Left kidney (tissue), 2 donors: Measurements from ENCODE around the gene TIPIN. TPM values are rescaled to one million over a fixed set of nuclear protein-coding genes. Genes with fewer than 3 reads are reported as not detected.
A peak's percentile ranks its signal among the peaks of the same experiment; 100 is the strongest.
"Not testable (repeated sequence)": the region's sequence is repeated elsewhere in the genome, so short reads cannot be mapped to it uniquely, and the experiment has no call there.

ENCODE experiments used
- DNase-seq: peaks from one replicate; pipeline ENCODE4 v3.0.0-alpha.2; 2013
- polyA plus RNA-seq: library from polyadenylated mRNA; unstranded; fragments of 120-200 nt; gene quantifications from one replicate; pipeline ENCODE4 v1.2.1, GENCODE V29; 2013; ENCODE audit not compliant: insufficient read length

TIPIN gene
- polyA plus RNA-seq, 1 donor = 21.0 TPM

DNA sequence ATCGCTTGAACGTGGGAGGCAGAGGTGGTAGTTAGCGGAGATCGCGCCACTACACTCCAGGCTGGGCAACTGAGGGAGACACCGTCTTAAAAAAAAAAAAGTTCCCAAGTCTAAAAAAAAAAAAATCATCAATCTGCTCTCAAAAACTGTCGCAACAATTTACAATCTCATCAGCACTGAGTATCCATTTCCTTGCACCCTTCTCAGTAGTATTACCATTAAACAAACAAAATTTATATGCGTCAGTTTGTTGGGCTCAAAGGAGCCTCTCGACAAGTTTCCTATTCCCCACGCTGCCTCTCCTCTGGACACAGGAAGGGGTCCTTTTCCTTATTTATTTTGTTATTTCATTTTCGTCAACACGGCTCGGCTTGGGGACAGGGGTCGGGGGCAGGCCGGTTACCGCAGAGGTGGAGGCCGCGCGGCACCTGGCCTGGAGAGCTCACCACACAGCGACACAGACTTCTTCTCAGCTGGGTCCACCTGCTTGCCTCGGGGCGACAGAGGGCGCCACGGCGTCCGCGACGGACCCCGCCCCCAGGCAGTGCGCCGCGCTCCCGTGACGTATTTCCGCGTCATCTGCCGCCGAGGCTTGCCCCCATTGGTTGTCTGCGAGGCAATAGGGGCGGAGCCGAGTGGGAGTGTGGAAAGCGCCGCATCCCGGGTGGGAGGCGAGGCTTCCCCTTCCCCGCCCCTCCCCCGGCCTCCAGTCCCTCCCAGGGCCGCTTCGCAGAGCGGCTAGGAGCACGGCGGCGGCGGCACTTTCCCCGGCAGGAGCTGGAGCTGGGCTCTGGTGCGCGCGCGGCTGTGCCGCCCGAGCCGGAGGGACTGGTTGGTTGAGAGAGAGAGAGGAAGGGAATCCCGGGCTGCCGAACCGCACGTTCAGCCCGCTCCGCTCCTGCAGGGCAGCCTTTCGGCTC lies 30.0 kb upstream of the TIPIN start, which contains the start of gene MAP2K1:
TSS of gene MAP2K1 (plus strand) at position 709 of the 920 bp plus-strand sequence. CDS start 436 bp downstream, outside the sequence.
- DNase-seq = peak; percentile 96

DNA sequence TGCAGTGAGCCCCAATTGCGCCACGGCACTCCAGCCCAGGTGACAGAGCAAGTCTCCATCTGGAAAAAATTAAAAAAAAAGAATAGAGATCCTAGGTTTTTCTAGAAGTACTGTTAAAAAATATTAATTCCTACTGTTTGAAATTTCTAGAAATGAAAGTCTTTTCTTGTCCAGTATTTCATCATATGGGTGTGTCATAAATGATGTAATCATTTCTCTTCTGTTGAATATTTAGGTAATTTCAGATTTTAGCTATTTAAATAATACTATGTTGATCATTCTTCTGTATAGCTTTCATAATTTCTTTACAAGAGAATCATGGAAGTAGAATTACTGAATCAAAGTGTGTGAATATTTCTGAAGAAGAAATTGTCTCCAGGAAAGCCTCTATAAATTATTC lies 24.9 kb upstream of the TIPIN start:
- DNase-seq = not testable (repeated sequence)

DNA sequence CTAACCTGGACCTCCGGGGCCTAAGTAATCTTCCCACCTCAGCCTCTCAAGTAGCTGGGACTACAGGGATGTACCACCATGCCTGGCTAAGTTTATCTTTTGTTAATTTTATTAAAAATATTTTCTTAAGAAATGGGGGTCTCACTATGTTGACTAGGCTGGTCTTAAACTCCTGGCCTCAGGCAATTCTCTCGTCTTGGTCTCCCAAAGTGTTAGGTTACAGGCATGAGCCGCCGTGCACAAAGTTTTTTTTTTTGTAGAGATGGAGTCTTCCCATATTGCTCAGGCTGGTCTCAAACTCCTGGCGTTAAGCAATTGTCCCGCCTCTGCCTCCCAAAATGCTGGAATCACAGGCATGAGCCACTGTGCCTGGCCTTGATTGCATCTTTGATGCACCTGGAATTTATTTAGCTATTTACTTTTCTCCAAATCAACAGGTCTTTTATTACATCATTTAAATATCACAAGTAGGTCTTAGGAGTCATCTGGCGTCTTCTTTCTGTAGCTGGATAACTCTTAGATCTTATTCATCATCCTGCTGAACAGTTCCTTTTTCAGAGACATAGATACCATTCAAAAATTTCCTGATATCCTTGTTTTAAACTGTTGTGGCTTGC lies 22.4 kb upstream of the TIPIN start:
- no peak for DNase-seq

- DNase-seq = no peak
Measured at GRCh38 chr15:66374179-66374578, 17.7 kb upstream of the TIPIN start.

GRCh38 chr15:66369773-66370651 lies 13.5 kb upstream of the TIPIN start:
- no peak for DNase-seq

DNA sequence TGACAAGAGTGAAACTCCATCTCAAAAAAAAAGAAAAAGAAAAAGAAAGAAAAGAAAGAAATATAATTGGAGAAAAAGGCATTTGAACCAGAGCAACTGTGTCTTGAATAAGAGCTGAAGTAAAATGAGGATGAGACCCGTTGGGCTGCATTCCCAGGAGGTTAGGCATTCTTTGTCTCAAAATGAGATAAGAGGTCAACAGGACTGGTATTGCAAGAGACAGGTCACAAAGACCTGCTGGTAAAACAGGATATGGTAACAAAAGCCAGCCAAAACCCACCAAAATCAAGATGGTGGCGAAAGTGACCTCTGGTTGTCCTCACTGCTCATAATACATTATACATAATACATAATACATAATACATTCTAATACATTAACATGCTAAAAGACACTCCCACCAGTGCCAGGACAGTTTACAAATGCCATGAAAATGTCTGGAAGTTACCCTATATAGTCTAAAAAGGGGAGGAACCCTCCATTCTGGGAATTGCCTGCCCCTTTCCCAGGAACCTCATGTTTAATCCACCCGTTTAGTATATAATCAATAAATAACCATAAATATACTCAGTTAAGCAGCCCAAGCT lies 8.6 kb upstream of the TIPIN start:
- no peak for DNase-seq

- no peak for DNase-seq
Measured at GRCh38 chr15:66362776-66363175, 6.3 kb upstream of the TIPIN start.

GRCh38 chr15:66361745-66362460 lies 5.4 kb upstream of the TIPIN start:
- DNase-seq = not testable (repeated sequence)

DNA sequence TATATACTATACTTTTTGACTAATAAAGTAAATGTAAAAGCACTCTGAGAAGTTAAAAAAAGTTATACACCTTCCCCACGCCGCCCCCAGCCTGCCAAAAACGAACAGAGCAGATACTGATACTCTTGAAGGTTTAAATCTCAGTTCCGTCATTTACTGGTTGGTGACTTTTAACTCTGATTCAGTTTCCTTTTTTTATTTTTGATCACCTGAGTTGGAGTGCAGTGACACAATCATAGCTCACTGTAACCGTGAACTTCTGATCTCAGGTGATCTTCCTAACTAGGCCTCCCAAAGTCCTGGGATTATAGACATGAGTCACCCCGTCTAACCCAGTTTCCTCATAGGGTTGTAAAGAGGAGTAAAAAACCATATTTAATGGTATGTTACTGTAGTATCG lies 3.3 kb upstream of the TIPIN start:
- no peak for DNase-seq

DNA sequence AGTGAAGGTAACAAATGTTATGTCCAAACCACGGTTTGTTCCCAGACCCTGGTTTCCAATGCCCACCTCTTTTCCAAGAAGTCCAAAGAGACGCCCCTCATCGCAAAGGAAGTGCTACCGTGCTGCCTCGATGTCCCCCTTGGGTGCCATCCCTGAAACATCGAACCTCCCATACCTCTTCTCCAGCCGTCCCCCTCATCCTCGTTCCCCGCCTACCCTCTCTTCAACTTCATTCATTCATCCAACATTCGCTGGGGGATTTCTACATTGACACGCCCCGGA lies 467 bp downstream of the TIPIN start:
- DNase-seq = no peak

- DNase-seq = not testable (repeated sequence)
Measured at GRCh38 chr15:66348530-66348929, 8.0 kb downstream of the TIPIN start.

GRCh38 chr15:66328771-66329170 lies 27.7 kb downstream of the TIPIN start:
- no peak for DNase-seq

DNA sequence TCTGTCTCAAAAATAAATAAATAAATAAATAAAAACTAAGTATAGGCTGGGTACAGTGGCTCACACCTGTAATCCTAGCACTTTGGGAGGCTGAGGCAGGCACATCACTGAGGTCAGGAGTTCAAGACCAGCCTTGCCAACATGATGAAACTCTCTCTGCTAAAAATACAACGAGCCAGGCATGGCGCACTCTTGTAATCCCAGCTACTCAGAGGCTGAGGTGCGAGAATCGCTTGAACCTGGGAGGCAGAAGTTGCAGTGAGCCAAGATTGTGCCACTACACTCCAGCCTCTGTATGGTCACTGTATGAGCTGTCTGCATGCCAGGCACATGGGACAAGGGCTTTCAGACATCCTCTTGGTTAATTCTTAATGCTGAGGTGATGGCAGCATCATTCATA lies 28.7 kb downstream of the TIPIN start:
- DNase-seq = no peak

GRCh38 chr15:66326051-66326450 lies 30.4 kb downstream of the TIPIN start:
- no peak for DNase-seq

GRCh38 chr15:66323312-66323928 lies 33.1 kb downstream of the TIPIN start:
- DNase-seq = no peak

DNA sequence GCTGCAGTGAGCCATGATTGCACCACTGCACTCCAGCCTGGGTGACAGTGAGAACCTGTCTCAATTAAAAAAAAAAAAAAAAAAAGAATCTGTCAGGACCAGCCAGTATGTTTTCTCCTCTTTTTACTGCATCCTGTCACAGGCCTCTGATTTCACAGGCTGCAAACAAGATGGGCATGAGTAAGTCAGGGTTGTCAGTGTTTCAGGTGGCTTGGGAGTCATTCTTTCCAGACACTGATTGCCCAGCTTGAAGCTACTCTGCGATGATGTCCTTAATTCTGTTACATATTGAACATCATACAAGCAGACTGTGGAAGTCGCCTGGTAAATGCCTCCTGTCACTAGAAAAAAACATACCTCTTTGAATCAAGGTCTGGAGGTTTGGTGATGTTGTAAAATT lies 44.3 kb downstream of the TIPIN start:
- no peak for DNase-seq

DNA sequence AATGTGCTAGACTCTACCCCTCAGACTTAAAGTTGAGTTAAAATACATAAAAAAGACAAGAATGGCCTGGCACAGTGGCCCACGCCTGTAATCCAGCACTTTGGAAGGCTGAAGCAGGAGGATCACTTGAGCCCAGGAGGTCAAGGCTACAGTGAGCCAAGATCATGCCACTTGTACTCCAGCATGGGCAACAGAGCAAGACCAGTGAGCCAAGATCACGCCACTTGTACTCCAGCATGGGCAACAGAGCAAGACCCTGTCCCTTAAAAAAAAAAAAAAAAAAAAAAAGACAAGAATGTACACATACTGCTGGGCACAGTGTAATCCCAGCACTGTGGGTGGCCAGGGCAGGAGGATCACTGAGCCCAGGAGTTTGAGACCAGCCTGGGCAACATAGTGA lies 45.7 kb downstream of the TIPIN start:
- no peak for DNase-seq

GRCh38 chr15:66309828-66310227 lies 46.7 kb downstream of the TIPIN start:
- no peak for DNase-seq

GRCh38 chr15:66308531-66308930 lies 48.0 kb downstream of the TIPIN start:
- no peak for DNase-seq

GRCh38 chr15:66306381-66306780 lies 50.1 kb downstream of the TIPIN start:
- DNase-seq = no peak

DNA sequence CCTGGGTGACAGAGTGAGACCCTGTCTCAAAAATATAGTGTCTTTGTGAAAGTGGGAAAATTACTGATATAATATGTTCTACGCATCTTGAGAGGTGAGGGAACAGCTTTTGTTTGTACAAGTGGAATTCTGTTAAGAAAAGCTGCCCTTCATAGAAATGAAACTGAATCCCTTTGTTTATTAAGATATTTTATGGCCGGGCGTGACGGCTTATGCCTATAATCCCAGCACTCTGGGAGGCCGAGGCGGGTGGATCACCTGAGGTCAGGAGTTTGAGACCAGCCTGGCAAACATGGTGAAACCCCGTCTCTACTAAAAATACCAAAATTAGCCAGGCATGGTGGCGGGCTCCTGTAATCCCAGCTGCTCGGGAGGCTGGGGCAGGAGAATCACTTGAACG lies 52.1 kb downstream of the TIPIN start:
- not testable (repeated sequence) for DNase-seq
